ENCODE results near the gene RDM1. TPM values are rescaled to one million over a fixed set of nuclear protein-coding genes. Genes with fewer than 3 reads are reported as not detected.

Gene RDM1
- total RNA-seq, 1 experiment from 2014 or later, result 5.5 TPM

GRCh38 chr17:35879773-35880654, 50.6 kb downstream of the RDM1 start, which contains the start of gene CCL5:
CCL5 (minus strand) TSS chr17:35880360.
- ChIA-PET POLR2A (no interaction called here), CTCF (no interaction called here)
- DNase-seq (ENCODE audit: low read depth, low spot score) (no peak), ATAC-seq (peak; percentile 44)
- H3K27me3 ChIP-seq (ENCODE audit: control insufficient read depth, insufficient read depth, low read length), result no peaks in the 10 kb centered on the region
- H3K9me3 ChIP-seq (ENCODE audit: control insufficient read depth, insufficient read depth, low read depth, low read length), result no peaks in the 10 kb centered on the region
- intact Hi-C loops (cut with micrococcal nuclease; ENCODE audit: unreplicated experiment), result no loop called here
- no peak within 1 kb of the TSS for H3K27ac ChIP-seq (ENCODE audit: low read length)
- H3K36me3 ChIP-seq (ENCODE audit: control insufficient read depth, insufficient read depth, low read length), result no peaks in the 10 kb centered on the region
- H3K4me3 ChIP-seq (ENCODE audit: low read depth in 2 of 2, low read length in 2 of 2), result no peak within 1 kb of the TSS
- H3K4me1 ChIP-seq (ENCODE audit: control insufficient read depth, insufficient read depth, low read length), result no peaks in the 10 kb centered on the region
- in situ Hi-C loops (cut with HindIII; ENCODE audit: low pct_unique_long_range_greater_than_20kb, low sequenced_read_pairs), result no loop called here
- no TSS peak for BruUV-seq (replicated peaks)
- TF ChIP-seq POLR2AphosphoS5 (IDR thresholded peaks at IDR 0.05; ENCODE audit: low read depth, low read length) (no peak), SIN3A (IDR thresholded peaks at IDR 0.05; ENCODE audit: borderline replicate concordance, insufficient read depth, low read depth, low read length) (no peak), REST (IDR thresholded peaks at IDR 0.05; ENCODE audit: insufficient read depth in 1 of 2, low read depth in 2 of 2, low read length in 1 of 2) (no peak), CTCF (IDR thresholded peaks at IDR 0.05) (no peak), TCF7L2 (IDR thresholded peaks at IDR 0.05; ENCODE audit: low read depth, low read length) (no peak)

GRCh38 chr17:35878361-35878760, 52.2 kb downstream of the RDM1 start:
- no peak for ATAC-seq
- ChIA-PET POLR2A (no interaction called here), CTCF (no interaction called here)
- Histone ChIP-seq H3K27ac (ENCODE audit: low read length) (no peak overlapping the region), H3K36me3 (ENCODE audit: control insufficient read depth, insufficient read depth, low read length) (no peaks in the 10 kb centered on the region), H3K4me1 (ENCODE audit: control insufficient read depth, insufficient read depth, low read length) (no peaks in the 10 kb centered on the region), H3K27me3 (ENCODE audit: control insufficient read depth, insufficient read depth, low read length) (no peaks in the 10 kb centered on the region), H3K4me3 (ENCODE audit: low read depth in 2 of 2, low read length in 2 of 2) (no peak overlapping the region), H3K9me3 (ENCODE audit: control insufficient read depth, insufficient read depth, low read depth, low read length) (no peaks in the 10 kb centered on the region)
- in situ Hi-C loops (cut with HindIII; ENCODE audit: low pct_unique_long_range_greater_than_20kb, low sequenced_read_pairs), result no loop called here
- no peak for DNase-seq (ENCODE audit: low read depth, low spot score)
- TF ChIP-seq REST (IDR thresholded peaks at IDR 0.05; ENCODE audit: insufficient read depth in 1 of 2, low read depth in 2 of 2, low read length in 1 of 2) (no peak), SIN3A (IDR thresholded peaks at IDR 0.05; ENCODE audit: borderline replicate concordance, insufficient read depth, low read depth, low read length) (no peak), POLR2AphosphoS5 (IDR thresholded peaks at IDR 0.05; ENCODE audit: low read depth, low read length) (no peak), TCF7L2 (IDR thresholded peaks at IDR 0.05; ENCODE audit: low read depth, low read length) (no peak), CTCF (IDR thresholded peaks at IDR 0.05) (no peak)
- intact Hi-C loops (cut with micrococcal nuclease; ENCODE audit: unreplicated experiment), result no loop called here
- no TSS peak for BruUV-seq (replicated peaks)
